ENCODE measurements around the gene TNC.
"Not testable (repeated sequence)": the region's sequence is repeated elsewhere in the genome, so short reads cannot be mapped to it uniquely, and the experiment has no call there.

Gene TNC

DNA sequence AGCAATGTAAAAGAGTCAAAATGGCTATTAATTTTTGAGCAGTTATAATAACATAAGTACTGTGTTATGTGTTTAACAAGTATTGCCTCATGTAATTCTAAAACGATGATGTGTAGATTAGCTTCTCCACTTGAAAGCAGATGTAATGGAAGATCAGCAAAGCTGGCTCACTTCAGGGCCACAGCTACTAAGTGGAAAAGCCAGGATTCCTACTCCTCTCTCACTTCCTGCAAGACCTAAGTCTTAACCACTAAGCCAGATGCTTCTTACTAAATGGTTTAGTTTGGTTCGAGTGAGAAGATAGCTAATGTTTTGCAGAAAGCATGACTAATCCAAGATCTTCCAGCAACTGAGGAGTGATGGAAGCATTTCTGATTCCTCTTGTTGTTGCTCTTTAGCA is 15.7 kb upstream of the TNC start:
- DNase-seq: peak; percentile 84

DNA sequence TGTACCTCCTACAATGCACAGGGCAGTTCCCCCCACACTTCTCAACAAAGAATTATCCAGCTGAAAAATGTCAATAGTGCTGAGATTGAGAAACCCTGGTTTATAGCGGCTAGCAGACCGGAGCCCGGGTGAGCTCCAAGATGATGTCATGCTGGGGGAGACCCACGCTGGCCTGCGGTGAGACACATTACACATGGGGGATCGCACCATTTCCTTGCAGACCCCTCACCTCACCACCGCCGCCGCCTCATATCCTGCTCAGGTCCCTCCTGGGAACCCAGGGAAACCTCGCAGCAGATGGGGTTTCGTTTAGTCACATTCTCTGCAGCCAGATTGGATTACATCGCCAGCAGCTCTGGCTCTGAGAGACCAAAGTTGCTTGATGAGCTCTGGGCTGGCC is 14.7 kb upstream of the TNC start:
- peak; percentile 52 for DNase-seq

DNA sequence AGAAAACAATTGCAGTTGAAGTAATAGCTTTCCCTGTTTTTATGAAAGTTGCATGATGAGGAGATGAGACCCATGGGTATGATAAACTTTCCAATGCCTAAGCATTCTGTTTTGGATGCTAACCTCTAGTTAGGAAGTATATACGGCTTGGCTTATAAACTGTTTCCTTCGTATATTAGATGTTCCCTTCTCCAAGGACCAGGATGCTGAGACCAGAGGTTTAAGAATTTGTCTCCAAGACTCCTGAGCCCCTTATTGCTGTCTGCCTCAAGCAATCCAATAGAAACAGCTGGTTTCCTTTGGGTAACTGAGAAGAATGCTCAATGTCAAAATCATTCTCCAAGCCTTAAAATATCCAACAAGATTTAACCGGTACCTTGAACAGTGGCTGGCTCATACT is 12.2 kb upstream of the TNC start:
- DNase-seq: no peak

DNA sequence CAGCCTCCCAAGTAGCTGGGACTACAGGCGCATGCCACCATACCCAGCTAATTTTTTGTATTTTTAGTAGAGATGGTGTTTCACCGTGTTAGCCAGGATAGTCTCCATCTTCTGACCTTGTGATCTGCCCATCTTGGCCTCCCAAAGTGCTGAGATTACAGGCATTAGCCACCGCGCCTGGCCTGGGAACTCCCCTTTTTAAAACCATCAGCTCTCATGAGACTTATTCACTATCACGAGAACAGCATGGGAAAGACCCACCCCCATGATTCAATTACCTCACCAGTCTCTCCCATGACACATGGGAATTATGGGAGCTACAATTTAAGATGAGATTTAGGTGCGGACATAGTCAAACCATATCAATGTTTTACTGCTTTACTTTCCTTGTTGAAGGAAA is 10.8 kb upstream of the TNC start:
- DNase-seq: not testable (repeated sequence)

DNA sequence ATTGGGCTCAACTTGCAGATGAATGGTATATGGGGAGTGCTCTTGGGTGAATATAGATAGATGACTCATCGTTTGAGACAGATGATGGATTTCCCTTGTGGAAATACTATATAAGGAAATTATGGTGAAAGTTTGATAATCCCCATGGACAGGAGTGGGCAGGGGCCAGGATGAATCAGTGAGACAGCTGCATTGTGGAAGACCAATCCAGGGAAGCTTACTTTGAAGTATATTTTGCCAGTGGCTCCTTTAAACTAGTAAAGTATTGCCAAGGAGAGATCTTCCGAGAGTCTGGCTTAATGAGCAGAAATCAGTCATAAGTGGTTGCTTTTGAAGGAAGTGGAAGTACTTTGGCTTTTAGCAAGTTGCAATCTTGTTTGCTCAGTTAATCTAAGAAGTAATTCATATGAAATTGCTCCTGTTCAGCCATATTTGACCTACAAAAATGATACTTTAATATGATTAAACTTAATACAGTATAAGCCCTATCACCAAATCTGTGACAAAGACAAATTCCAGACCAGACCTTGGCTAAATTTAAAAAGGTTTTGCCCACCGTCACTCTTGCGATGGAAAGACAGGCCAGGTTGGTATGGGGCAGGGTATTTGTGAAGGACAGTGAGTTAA is 9.3 kb upstream of the TNC start:
- DNase-seq: no peak

DNA sequence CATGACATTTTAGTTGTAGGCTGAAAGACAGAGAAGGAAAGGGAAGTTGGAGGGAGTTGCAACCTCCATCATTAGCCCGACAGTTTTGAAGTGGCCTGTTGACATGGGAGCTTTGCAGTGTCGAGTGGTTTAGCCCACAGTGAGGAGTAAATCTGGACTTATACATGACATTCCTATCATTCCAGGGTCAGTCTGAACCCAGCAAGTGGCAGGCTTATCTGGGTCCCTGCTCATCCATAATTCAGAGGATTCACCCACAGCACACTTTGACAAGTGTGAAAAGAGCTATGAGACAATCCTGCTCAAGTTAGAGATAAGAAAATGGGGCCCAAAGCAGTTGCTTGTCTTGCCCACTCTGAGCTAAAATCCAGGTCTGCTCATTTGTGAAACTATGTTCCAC is 8.4 kb upstream of the TNC start:
- DNase-seq: no peak

DNA sequence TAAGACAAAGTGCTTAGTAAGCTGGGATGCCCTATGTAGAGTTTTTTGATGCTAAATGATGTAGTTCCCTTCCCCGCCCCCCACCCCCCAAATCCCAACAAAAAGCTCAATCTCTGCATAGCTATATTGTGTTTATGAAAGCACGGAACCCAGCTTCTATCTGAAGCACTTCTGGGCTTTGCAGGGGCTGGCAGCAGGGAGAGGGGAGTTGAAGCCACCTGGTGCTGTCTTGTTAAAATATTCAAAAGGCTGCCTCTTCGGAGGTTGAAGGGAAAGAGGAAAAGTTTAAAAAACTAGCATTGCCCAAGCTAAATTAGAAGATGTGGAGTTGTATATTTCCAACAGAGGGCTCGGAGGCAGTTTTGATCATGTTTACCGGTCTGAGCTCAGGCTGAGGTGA is 5.0 kb upstream of the TNC start:
- DNase-seq: no peak

DNA sequence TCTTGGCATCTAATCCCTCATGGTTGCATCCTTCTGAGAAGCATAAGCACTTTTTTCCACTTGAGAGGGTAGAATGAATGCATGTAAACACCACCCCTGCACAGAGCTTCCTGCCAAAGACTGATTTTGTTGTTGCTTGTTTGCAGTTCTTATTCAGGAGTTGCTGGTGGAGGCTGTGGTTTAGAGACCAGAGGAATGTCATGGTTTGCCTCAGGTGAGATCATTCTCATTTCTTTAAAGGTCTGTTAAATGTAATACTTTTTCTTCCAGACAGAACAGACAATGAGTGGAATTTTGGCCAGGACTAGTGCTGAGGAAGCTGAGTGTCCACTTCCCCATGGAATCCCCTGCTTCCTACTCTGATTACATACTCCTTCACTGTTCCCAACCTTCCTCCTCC is 3.2 kb upstream of the TNC start:
- peak; percentile 93 for DNase-seq

DNA sequence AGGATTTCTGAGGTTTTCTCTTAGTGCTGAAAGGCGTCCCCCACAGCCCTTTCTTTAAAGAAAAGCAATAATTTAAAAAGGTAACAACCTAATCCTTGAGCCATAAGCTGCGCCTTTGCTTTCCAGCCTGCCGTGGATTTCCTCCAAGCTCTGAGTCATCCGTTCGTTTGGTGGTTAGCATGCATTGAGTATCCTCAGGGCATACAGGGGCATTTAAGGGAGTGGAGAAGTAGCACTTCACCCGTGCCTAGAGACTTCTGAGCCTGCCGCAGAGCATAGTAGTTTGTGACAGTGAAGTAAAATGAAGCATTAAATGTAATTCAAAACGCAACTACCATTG is 892 bp upstream of the TNC start:
- peak; percentile 85 for DNase-seq

DNA sequence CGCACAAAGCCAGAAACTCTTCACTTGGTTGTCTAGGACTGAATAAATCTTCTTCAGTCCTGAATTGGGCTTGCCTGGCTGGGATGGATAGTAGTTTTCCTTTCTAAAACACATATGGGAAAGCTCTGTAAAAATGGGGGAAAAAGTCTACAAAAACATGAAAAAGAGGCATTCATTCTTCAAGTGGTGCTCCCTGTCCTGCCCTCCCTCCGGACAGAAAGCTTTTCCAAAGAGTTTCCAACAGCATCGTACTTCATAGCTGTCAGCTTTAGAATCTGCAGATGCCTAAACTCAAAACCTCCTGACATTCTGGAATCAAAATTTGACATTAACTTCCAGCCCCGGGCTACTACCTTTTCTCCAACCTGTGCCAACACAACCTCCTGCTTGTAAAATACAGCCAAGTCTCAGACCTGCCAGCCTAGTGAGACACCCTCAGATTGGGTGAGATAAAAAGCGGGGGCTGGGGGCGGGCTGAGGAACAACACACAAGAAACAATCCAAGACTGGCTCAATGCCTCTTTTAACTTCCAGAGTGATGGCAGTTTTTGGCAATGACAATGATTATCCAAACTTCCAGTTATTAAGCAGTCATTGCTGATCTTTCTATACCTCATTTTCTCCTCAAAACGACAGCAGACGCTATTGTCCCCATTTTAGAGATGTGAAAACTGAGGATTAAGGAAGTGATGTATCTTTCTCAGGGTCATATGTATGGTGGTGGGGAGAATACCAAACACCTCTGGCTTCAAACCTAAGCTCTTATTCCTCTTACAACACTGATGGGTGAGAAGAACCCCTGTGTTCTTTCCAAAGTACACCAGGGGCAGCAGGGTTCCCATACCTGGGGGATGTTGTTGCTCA is 1.3 kb downstream of the TNC start:
- no peak for DNase-seq

DNA sequence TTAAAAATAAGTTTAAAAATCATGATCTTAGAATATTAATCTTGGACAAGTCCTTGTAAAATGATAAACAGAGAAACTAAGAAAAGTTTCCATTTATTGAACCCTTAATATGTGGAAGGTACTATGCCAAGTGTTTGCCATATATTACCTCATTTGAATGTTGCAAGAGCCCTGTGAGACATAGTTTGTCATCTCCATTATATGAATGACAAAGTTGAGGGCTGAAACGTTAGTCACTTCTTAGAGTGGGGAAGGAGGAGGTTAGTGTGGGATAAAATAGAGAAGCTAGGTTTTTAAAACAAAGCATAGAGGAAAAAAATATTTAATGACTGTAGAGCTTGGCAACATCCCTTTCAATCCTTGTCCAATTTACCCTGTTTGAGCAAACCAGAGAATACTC is 2.0 kb downstream of the TNC start:
- peak; percentile 44 for DNase-seq

DNA sequence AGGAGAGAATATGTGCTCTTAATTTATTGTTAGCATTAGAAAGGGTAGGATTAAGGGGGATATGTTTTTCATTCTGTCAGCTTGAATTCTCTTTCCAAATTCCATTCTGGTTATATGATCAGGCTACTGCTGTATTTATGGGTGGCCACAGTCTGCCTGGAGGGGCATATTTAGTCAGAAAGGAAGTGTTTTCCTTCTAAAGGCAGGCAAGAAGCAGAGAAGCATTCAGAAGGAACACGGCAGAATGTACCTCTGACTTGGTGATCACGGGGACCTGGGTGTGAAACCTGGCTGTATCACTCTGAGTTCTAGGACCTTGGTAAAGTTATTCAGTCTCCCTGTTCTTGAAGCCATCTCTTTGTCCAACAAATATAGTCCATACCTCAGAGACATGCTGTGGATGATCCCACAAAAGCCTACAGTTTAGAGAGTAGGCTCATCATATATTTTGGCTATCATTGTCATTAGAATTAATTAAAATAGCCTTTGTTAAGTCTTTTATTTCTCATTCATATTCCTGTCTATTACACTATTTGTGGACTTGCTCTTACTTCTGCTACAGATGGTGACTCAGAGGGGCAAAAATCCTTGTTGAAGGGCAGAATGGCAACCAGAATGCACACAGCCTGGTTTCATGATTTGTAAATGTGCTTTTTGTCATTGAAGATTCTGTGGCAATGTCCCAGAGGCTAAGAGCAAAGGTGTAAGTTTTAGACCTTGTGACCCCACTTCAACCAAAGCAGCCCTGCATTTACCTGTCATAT is 2.7 kb downstream of the TNC start:
- peak; percentile 35 for DNase-seq

DNA sequence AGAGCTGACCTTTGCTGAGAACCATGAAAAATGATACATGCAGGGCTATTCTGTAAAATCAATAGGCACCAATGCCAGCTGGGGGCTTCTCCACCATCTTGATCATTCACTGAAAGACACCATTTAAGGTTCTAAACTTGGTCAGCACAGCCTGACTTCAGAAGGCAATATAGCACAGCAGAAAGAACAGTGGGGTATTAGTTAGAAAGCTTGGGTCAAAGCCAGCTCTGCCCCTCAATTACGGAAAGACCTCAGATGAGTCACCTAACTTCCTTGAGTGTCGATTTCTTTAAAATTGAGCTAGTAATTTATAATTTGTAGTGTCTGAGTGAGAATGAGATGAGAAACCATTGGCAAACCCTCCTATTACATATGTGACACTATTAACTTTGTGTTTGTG is 3.4 kb downstream of the TNC start:
- DNase-seq: no peak

DNA sequence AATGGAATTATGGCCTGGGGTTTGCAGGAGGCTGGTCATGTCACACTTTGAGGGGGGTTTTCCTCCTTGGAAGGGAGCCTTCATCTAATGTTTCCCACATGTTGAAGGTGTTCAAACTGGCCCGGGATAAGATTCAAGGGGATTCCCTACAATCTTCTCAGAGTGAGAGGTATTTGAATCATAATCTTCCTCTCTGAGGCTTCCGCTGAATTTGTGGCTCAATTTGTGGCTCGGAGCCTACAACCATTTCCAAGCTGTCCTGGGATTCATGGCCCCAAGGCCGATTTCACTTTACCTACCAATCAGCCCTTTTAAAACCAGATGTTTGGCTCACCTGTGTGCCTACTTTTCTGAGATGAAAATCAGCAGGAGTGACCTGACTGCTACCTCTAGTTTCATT is 3.9 kb downstream of the TNC start:
- DNase-seq: no peak

DNA sequence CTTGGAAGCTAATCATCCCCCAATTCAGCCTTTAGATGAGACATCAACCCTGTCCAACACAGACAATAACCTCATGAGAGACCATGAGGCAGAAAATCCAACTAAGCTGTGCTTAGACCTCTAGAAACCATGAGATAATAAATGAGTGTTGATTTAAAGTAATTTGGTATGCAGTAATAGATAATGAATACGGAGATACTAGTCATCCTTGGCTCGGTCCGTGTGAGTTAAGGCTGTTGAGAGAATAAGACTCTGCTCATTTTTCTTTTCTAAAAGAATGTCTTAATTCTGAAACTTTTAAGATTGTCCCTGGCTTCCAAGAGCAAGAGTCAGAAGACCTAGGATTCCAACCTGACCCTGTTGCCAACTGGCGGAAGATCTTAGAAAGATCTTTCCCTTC is 6.1 kb downstream of the TNC start:
- DNase-seq: peak; percentile 14

DNA sequence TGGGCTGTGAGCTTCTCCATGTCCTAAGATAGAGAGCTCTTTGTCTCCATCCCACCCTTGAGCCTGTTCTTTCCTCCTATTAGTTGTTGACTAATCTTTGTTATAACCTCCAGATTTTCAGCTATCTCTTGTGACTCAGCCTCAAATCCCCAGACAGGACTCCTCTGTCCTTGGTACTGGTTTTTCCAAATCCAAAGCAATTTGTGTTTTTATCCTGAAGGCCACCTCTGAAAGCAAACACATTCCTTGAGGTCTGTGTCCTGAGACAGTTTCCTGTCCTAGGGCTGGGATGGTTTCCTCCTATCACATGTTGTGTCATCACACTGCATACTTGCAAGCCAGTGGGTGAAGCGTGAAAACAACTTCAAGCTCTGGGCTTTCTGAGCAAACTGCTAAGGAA is 8.5 kb downstream of the TNC start:
- peak; percentile 79 for DNase-seq

DNA sequence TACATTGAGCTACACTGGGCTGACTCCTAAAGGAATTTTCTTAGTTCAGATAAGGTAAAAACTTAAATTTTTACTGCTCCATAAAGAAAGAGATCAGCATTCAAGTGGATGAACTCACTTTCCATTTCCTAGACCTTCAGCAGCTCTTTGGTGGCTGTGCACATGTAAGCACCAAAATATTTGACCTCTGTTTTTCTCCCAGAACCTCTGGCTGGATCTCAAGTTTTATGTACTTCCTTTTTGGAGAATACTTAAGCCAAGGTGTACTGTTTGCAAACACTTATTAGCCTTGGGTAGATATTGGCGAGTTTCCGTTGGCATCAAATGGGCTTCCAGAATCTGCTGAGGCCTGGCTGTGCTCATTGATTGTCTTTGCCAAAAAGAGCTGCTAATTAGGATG is 10.3 kb downstream of the TNC start:
- DNase-seq: no peak

DNA sequence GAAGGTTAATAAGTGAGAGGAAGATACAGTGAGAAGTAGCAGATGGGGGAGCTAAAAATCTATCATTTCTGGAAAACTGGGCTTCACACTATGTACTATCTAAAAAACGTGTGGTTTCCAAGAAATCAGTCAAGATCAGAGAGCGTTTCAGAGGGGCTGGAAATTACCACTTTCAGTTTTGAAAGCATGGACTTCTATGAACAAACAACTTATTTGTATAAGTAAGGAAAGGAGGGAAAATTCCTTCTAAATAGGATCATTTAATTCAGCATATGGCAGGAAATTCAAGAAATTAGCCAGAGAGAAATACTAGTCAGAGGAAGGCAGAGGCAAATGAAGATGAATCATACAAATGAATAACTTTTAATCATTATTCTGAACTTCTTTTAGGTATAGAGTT is 11.3 kb downstream of the TNC start:
- peak; percentile 16 for DNase-seq

DNA sequence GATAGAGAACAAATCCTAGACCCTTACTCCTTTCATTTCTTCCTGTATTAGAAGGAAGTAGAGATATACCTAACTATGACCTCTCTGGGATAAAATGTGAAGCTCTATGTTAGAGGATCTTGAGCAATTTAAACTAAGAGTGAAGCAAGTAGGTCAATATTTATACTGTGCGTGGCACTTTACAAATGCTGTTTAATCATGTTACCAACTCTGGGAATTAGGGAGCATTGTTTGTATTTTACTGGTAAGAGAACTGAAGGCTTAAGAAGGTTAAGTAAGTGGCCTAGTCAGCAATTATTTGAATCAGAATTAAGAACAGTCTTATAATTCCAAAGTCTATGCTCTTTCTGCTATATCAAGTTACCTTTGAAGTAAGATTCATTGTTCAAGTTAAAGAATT is 12.0 kb downstream of the TNC start:
- DNase-seq: no peak

DNA sequence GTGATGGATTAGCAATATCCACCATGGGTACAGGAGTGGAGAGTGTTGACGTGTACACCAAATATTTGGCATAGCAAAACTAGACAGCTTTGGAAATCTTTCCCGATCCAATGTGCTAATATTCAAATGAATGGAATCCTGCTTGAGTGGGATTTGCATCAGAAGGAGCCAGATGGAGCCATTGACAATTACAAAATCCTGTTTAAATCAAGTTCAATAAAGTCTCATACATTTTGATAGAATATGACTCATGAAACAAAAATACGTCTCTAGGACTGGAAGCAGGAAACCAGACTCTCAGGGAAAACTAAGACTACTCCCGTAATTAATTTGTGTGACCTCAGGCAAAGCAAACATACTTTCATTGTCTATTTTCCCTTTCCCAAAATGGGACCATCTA is 13.0 kb downstream of the TNC start:
- DNase-seq: no peak

DNA sequence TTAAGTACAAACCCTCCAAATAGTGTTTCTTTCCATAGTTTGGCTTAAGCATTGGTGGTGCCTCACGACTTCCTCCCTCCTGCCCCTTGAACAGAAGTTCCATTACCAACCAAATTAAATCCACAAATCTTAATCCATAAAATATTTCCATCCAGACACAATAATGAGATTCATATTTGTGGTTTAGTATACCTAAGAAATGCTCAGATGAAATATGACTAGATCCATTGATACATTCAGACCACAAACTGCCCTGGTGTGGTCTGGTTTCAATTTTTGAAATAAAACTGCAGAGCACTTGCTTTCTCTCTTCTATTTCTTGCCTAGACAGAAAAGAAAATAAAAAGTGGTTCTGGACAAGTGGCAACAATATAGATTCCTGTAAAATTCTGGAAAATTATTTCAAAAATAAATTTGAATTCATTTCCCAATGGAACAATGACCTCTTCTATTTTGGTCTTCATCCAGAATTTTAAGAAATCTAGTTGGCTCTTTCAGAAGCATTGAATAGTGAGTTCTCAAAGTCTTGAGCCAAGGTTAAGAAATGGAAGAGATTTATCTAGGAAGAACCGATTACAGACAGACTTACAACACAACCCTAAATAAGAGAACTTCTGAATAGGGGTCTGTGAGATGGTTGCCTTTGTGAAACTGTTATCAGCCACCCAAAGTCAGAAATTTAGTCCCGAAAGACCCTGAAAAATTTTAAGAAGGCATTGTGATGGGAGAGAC is 14.0 kb downstream of the TNC start:
- DNase-seq: no peak

DNA sequence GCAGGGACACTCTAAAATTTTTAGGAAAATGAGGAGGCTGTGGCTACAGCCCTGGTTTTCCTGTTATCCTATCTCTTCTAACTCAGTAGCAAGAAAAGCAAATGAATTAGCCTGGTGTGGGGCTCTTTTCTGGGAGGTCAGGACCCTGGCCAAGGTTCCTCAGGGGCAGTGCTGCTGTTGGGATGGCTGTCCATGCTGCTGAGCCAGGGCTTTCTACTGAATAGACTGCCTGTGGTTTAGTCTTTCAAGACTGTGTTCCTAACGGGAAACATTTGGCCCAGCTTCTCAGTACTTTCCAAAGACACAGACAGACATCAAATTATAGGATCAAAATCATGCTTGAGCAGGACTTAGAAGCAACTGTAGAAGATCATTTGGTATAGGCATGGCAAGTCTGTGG is 18.1 kb downstream of the TNC start:
- DNase-seq: no peak

DNA sequence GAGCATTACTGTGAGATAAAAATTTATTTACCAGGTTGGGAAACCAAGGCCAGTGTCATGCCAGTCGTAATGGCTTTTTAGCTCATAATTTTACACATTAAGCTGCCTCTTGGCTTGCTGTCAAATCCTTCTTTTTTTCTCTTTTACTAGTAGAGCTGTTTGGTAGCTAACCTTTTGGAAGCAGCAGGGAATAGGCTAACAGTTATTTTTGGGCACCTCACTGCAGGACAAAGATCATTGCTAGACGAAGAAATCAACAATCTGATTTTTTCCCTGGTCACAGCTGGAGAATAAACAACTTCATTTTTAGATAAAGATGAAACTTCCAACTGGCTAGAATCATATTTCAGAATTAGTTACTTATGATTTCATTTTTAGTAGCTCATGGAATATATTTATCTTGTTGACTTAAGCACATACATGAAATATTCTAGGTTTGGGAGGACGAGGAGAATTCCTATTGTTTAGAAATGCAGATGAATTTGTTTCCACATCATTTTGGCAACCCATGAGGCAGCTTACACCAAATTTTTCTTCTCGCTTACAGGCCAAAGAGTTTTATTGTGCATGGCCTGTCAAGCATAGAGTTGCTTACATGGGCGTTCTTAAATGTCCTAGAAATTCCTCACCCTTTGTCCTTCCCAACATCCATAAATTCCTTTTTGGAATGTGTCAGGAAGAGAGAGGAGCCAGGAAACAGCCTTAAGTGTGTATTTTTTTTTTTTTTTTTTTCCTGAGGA is 19.6 kb downstream of the TNC start:
- peak; percentile 73 for DNase-seq
